EL (cell line): Measurements from ENCODE around the gene SLIT3.

Experiments
- DNase-seq: peaks from one replicate; pipeline ENCODE4 v3.0.0-alpha.2; 2016

Gene SLIT3

GRCh38 chr5:168714046-168714445 is 586.9 kb downstream of the SLIT3 start:
- peak; percentile 57 for DNase-seq

DNA sequence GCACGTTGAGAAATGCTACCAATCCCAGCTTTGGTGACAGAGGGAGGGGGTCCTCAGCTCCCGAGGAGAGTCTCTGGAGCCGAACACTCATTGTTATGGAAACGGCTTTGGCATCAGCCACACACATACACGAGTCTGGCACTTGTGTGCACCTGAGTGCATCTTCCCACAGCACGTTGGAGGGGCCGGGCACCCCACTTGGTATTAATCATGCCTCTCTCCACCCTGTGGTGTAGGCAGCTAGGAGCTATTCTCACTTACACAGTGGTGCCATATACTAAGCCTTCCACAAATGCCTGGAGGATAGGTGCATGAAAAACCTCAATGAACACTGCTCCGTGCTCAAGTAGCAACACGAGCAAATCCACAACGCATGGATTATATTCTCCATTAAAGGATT is 587.9 kb downstream of the SLIT3 start:
- no peak for DNase-seq

- peak; percentile 98 for DNase-seq
These were observed 588.5 kb downstream of the SLIT3 start for GRCh38 chr5:168712280-168712924.

DNA sequence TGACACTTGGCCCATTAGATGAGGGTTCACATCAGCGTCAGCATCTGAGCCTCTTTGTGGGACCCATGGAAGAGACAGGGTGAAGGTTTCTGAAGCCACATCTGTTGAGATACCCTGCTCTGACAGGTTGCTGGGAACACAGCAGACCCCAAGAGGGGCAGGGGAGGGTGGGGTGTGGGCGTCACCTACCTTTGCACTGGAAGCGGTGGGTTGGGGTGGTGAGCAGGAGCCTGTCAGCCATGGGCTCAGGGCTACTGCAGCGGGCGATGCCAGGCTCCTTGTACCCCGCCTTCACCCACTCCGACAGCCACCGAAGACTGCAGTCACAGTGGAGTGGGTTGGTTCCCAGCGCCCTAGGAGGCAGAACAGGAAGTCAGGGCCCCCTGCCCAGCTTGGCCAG is 590.2 kb downstream of the SLIT3 start:
- no peak for DNase-seq

- DNase-seq: no peak
These were observed 592.9 kb downstream of the SLIT3 start for GRCh38 chr5:168707716-168708695.

DNA sequence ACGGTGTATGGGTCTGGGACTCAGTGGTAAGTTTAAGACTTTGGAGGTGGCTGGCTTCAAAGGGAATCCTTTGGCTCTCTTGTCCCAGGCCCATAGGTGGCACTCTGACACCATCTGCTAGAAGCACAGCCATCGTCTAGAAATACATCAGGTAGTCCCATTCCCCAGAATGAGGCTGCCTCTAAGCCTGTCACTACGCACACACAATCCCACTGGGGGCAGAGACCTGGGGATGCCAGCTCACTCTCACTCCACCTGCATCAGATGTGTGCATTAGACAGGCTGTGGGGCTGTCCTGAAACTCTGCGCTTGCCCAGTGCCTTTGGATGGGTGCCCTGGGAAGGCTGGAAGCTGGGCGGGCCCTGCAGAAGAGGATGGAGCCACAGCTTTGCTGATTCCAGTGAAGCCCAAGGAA is 594.3 kb downstream of the SLIT3 start:
- DNase-seq: peak; percentile 35

DNA sequence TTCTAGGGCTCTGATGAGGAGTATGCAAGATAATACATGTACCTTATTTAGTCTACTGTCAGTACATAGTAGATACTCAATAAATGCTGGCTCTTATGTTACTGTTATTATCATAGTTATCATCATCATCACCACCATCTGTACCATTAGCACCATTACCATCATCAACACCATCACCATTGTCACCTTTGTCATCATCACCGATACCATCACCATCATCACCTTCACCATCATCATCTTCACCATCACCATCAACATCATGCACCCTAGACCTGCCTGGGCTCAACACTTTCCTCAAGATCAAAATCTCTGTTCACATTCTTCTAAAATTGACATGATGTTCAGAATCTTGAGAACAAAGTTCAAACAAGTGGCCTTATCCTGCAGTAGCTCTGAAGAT is 595.6 kb downstream of the SLIT3 start:
- DNase-seq: no peak

DNA sequence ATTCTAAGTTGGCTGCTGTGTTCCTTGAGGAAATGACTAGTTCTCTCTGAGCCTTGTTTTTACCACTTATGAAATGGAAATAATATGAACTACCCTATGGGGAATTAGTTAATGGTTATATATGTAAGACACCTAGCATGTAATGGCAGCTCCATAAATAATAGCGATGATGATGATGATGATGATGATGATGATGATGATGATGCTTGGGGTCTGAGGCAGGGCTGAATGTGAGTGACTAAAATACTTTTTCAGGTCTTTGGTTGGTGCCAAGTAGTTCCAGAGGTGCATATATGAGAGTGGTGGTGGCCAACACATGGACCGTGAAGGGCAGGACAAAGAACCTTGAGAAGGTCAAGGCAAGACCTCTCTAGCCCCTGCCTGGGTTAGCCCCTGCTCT is 598.4 kb downstream of the SLIT3 start:
- no peak for DNase-seq

- DNase-seq: no peak
These were observed 599.3 kb downstream of the SLIT3 start for GRCh38 chr5:168701641-168702040.

- DNase-seq: no peak
These were observed 601.9 kb downstream of the SLIT3 start for GRCh38 chr5:168699002-168699401.

DNA sequence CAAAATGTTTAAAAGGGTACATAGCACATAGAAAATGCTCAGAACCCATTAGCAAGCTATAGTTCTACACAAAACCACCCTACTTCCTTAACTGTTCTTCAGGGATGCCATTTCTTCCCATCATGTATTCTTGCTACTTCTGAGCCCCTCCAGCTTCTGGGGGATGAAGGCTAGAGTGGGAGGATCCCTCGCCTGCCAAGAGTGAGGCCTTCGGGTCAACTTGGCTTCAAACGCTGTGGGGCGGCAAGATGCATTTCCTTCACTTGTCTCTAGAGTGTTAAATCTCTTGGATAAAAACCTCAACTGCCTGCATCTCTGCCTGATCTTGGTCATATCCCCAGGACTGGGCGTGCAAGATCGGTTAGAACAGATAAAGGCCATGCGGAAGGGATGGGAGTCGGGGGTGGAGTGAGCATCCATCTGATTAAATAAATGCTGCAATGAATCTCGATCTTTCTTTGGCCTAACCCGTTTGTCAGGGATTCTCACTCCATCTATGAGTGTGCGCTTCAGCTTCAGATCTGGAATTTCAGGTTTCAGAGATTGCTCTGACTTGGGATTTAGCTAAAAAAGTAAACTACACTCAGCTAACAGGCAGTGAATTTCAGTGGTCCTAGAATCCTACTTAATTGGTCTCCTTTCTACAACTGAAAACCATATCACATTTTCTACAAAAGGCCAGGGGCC is 603.8 kb downstream of the SLIT3 start:
- DNase-seq: no peak

DNA sequence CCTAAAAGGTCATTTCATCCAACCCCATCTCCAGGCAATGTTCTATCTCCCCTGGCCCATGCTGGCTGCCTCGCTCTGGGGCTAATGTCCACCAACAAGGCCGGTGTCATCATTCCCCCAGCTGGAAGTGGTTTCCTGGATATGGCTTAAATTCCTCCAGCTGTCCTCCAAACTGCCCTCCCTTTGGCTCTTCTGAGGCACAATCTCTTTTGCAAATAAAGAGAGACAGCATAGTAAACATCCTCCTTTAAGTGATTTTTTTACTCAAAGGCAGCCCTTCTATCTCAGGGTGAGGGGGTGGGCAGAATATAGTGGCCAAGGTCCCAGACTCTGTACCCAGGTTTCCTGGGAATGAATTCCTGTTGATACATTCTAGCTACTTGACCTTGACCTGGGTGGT is 604.3 kb downstream of the SLIT3 start:
- no peak for DNase-seq

GRCh38 chr5:168695301-168695835 is 605.6 kb downstream of the SLIT3 start:
- DNase-seq: no peak

GRCh38 chr5:168694289-168694688 is 606.6 kb downstream of the SLIT3 start:
- DNase-seq: no peak

- DNase-seq: no peak
These were observed 607.1 kb downstream of the SLIT3 start for GRCh38 chr5:168693883-168694282.

DNA sequence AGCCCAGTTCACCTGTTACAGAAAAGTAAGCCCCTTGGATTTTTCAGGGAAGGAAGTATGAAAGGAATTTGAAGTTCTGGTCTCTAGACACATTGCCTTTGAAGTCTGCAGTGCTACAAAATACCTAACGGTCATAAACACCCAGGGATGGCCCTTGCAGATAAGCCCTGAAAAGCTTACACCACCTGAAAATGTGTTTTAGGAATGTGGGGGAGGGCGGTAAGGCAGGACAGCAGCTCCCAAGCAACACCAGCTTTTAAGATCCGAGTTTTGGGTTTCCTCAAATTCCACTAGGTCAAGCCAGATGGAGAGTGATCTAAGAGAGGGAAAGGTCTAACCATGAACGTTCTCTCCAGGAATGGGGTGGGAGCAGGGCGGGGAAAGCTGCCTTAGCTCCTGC is 607.6 kb downstream of the SLIT3 start:
- no peak for DNase-seq

GRCh38 chr5:168691891-168692290 is 609.0 kb downstream of the SLIT3 start:
- DNase-seq: no peak

DNA sequence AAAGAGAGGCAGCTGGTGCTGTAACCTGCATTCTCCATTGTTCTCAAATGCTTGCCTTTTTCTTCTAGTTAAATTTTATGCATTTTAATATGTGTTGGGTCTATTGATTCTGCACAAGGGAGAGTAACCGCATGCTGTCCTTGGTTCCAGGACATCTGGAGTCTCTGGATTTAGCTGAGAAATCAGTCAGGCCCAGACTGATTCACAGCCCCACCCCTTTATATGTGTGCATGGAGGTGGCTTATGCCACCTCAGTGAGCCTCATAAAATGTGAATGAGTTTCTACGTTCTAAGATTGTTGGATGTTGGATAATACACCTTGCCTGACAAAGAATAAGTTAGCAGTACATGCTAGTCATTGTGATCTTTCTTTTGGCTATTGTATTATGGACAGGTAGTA is 611.7 kb downstream of the SLIT3 start:
- DNase-seq: no peak

DNA sequence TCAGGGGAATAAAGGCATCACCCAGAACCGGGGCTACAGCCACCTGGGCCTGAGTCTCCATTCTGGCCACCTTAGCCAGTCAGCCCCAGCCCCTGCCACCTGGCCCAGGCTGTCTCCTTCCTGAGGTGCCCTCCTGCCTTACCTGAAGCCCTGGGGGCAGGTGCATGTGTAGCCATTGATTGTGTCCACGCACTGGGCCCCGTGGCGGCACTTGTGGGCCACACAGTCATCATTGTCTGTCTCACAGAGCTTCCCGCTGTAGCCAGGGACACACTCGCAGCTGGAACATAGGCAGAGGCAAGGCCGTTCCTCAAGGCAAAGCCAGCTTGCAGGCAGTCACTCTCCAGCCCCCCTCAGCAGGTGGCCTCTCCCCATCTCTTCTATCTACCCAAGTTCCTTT is 614.1 kb downstream of the SLIT3 start:
- DNase-seq: no peak

DNA sequence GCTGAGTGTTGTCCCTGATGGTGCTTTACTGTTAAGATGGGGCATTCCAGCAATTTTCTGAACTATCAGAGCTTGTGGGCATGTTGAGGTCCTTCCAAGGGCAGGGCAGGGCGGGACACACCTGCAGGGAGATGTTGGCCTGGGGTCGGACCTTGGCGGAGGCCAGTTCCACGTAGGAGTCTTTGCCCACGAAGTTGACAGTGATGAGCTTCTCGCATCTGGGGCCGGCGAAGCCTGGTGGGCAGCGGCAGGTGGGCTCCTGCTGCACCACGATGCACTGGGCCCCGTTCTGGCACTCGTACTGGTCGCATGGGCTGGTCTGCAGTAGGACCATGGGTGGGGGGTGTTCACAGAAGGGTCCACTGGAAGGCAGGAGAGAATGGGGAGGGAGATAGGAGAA is 615.4 kb downstream of the SLIT3 start:
- DNase-seq: no peak

- DNase-seq: no peak
These were observed 617.0 kb downstream of the SLIT3 start for GRCh38 chr5:168683927-168684295.

DNA sequence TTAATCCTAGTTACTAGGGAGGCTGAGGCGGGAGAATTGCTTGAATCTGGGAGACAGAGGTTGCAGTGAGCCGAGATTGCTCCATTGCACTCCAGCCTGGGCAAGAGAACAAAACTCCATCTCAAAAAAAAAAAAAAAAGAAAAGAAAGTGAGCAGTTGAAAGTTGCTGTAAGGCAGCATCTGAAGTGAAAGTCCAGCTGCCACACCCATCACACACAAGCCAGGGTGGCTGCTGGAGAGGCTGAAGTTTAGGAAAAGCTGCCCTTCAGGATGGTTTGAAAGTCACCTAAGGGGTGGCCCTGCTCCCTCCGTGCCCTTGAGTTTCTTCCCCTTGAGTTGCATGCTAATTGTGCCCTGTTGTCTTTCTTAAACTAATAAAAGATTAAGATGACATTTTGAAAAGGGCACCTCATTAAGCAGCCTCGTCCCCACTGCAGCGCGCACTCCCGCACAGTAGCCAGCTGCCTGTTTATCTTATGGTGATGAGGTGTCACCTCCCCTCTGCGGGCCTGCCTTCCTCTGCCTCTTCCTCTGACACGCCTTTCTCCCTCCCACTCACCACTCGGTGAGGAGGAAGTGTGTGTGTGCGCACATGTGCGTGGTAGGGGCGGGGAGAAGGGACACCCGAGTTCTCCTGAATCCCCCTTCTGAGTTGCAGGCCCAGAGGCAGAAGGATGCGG is 617.6 kb downstream of the SLIT3 start:
- no peak for DNase-seq
